ENCODE measurements around the gene SLC5A3. TPM values are rescaled to one million over a fixed set of nuclear protein-coding genes. Genes with fewer than 3 reads are reported as not detected.

Gene SLC5A3
- 31.7 and 32.7 TPM in 2 replicates for total RNA-seq (2014; rRNA removed; shearing (Covaris generic))
- polyA plus RNA-seq (2016; fragmentation: Nextera tagmentation; extraction: Ambion mirVana) = 5.7 and 6.2 TPM in 2 replicates
- long read RNA-seq, full-length matches to known transcripts = 4 of 4 reads
- long read RNA-seq, partial matches to known transcripts = 0 of 4 reads
- long read RNA-seq, other reads (novel, unspliced or antisense) = 0 of 4 reads

- Histone ChIP-seq H4K20me1 (replicated peaks; ENCODE audit: insufficient read depth) (peaks cover 33% of the 10 kb centered on the region), H3K4me2 (peak within 1 kb of the TSS; percentile 96), H3K36me3 (ENCODE audit: insufficient read depth) (no peaks in the 10 kb centered on the region; the same call in 1 of the 2 replicates), H2AFZ (peak within 1 kb of the TSS; percentile 99), H3K4me3 (peak within 1 kb of the TSS; percentile 88), H3K27ac (ENCODE audit: low read depth) (no peak within 1 kb of the TSS), H3K79me2 (replicated peaks; ENCODE audit: insufficient read depth) (peaks cover 41% of the 10 kb centered on the region), H3F3A (replicated peaks; ENCODE audit: low read depth) (no peaks in the 10 kb centered on the region; the same call in 1 of the 2 replicates), H3K9me2 (ENCODE audit: insufficient read depth) (no peaks in the 10 kb centered on the region), H3K27me3 (ENCODE audit: insufficient read depth) (peaks cover 15% of the 10 kb centered on the region; the same call in 1 of the 2 replicates), H3K4me1 (ENCODE audit: insufficient read depth) (peaks cover 32% of the 10 kb centered on the region)
- Mint-ChIP-seq H3K27me3 (ENCODE audit: insufficient read depth, low read depth, poor library complexity) (peaks cover 8% of the 10 kb centered on the region), H3K4me1 (peaks cover 31% of the 10 kb centered on the region), H3K27ac (peak within 1 kb of the TSS; percentile 90), H3K4me3 (peak within 1 kb of the TSS; percentile 96), H3K9me3 (peaks cover 3% of the 10 kb centered on the region; the same call in 1 of the 3 replicates), H3K36me3 (ENCODE audit: low read depth) (peaks cover 9% of the 10 kb centered on the region; the same call in 2 of the 3 replicates)
- peak; percentile 87 for ATAC-seq
- peak; percentile 91 for DNase-seq (ENCODE audit: low spot score)
- TF ChIP-seq POLR2AphosphoS5 (IDR thresholded peaks at IDR 0.05; ENCODE audit: low read depth) (peak; percentile 89), EZH2phosphoT487 (IDR thresholded peaks at IDR 0.05; ENCODE audit: unreplicated experiment) (no peak)
- TF ChIP-seq, protein P1, sequence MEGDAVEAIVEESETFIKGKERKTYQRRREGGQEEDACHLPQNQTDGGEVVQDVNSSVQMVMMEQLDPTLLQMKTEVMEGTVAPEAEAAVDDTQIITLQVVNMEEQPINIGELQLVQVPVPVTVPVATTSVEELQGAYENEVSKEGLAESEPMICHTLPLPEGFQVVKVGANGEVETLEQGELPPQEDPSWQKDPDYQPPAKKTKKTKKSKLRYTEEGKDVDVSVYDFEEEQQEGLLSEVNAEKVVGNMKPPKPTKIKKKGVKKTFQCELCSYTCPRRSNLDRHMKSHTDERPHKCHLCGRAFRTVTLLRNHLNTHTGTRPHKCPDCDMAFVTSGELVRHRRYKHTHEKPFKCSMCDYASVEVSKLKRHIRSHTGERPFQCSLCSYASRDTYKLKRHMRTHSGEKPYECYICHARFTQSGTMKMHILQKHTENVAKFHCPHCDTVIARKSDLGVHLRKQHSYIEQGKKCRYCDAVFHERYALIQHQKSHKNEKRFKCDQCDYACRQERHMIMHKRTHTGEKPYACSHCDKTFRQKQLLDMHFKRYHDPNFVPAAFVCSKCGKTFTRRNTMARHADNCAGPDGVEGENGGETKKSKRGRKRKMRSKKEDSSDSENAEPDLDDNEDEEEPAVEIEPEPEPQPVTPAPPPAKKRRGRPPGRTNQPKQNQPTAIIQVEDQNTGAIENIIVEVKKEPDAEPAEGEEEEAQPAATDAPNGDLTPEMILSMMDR (conservative IDR thresholded peaks at IDR 0.05; ENCODE audit: low read depth in 2 of 2) = peak in 1 of 2 experiments; percentile 68; a peak in 2 of 4 replicates
These were observed at the start of gene SLC5A3, which contains the start of gene MRPS6 for GRCh38 chr21:34073032-34073748. TSS of gene SLC5A3 (plus strand) at chr21:34073578. CDS start at chr21:34095199, 21,621 bp downstream. TSS of gene MRPS6 (plus strand) at chr21:34073578. CDS start at chr21:34073701, 123 bp downstream.

GRCh38 chr21:34023691-34024373, 49.5 kb upstream of the SLC5A3 start:
- H3K36me3 ChIP-seq (ENCODE audit: insufficient read depth) = no peaks in the 10 kb centered on the region
- no peak overlapping the region for H3K4me2 ChIP-seq
- Mint-ChIP-seq H3K36me3 (ENCODE audit: low read depth) (no peaks in the 10 kb centered on the region), H3K27me3 (ENCODE audit: insufficient read depth, low read depth, poor library complexity) (peaks cover 4% of the 10 kb centered on the region), H3K27ac (no peak overlapping the region), H3K4me1 (peaks cover 7% of the 10 kb centered on the region), H3K4me3 (no peak overlapping the region), H3K9me3 (no peaks in the 10 kb centered on the region)
- H2AFZ ChIP-seq = peak overlapping the region; percentile 67; the same call in 1 of the 2 replicates
- DNase-seq (ENCODE audit: low spot score) = no peak
- no peak overlapping the region for H3K27ac ChIP-seq (ENCODE audit: low read depth)
- no peak overlapping the region for H3K4me3 ChIP-seq
- H3F3A ChIP-seq (replicated peaks; ENCODE audit: low read depth) = no peaks in the 10 kb centered on the region
- ATAC-seq = no peak
- no peaks in the 10 kb centered on the region for H4K20me1 ChIP-seq (replicated peaks; ENCODE audit: insufficient read depth)
- H3K9me2 ChIP-seq (ENCODE audit: insufficient read depth) = no peaks in the 10 kb centered on the region
- H3K79me2 ChIP-seq (replicated peaks; ENCODE audit: insufficient read depth) = no peaks in the 10 kb centered on the region
- H3K27me3 ChIP-seq (ENCODE audit: insufficient read depth) = no peaks in the 10 kb centered on the region
- H3K4me1 ChIP-seq (ENCODE audit: insufficient read depth) = peaks cover 17% of the 10 kb centered on the region
- TF ChIP-seq NANOG (IDR thresholded peaks at IDR 0.05; ENCODE audit: borderline replicate concordance) = no peak
- TF ChIP-seq, protein P2, sequence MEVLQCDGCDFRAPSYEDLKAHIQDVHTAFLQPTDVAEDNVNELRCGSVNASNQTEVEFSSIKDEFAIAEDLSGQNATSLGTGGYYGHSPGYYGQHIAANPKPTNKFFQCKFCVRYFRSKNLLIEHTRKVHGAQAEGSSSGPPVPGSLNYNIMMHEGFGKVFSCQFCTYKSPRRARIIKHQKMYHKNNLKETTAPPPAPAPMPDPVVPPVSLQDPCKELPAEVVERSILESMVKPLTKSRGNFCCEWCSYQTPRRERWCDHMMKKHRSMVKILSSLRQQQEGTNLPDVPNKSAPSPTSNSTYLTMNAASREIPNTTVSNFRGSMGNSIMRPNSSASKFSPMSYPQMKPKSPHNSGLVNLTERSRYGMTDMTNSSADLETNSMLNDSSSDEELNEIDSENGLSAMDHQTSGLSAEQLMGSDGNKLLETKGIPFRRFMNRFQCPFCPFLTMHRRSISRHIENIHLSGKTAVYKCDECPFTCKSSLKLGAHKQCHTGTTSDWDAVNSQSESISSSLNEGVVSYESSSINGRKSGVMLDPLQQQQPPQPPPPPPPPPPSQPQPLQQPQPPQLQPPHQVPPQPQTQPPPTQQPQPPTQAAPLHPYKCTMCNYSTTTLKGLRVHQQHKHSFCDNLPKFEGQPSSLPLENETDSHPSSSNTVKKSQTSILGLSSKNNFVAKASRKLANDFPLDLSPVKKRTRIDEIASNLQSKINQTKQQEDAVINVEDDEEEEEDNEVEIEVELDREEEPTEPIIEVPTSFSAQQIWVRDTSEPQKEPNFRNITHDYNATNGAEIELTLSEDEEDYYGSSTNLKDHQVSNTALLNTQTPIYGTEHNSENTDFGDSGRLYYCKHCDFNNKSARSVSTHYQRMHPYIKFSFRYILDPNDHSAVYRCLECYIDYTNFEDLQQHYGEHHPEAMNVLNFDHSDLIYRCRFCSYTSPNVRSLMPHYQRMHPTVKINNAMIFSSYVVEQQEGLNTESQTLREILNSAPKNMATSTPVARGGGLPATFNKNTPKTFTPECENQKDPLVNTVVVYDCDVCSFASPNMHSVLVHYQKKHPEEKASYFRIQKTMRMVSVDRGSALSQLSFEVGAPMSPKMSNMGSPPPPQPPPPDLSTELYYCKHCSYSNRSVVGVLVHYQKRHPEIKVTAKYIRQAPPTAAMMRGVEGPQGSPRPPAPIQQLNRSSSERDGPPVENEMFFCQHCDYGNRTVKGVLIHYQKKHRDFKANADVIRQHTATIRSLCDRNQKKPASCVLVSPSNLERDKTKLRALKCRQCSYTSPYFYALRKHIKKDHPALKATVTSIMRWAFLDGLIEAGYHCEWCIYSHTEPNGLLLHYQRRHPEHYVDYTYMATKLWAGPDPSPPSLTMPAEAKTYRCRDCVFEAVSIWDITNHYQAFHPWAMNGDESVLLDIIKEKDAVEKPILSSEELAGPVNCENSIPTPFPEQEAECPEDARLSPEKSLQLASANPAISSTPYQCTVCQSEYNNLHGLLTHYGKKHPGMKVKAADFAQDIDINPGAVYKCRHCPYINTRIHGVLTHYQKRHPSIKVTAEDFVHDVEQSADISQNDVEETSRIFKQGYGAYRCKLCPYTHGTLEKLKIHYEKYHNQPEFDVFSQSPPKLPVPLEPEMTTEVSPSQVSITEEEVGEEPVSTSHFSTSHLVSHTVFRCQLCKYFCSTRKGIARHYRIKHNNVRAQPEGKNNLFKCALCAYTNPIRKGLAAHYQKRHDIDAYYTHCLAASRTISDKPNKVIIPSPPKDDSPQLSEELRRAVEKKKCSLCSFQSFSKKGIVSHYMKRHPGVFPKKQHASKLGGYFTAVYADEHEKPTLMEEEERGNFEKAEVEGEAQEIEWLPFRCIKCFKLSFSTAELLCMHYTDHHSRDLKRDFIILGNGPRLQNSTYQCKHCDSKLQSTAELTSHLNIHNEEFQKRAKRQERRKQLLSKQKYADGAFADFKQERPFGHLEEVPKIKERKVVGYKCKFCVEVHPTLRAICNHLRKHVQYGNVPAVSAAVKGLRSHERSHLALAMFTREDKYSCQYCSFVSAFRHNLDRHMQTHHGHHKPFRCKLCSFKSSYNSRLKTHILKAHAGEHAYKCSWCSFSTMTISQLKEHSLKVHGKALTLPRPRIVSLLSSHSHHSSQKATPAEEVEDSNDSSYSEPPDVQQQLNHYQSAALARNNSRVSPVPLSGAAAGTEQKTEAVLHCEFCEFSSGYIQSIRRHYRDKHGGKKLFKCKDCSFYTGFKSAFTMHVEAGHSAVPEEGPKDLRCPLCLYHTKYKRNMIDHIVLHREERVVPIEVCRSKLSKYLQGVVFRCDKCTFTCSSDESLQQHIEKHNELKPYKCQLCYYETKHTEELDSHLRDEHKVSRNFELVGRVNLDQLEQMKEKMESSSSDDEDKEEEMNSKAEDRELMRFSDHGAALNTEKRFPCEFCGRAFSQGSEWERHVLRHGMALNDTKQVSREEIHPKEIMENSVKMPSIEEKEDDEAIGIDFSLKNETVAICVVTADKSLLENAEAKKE (CRISPR knock-in tag; IDR thresholded peaks at IDR 0.05) = no peak
- TF ChIP-seq, protein P3, sequence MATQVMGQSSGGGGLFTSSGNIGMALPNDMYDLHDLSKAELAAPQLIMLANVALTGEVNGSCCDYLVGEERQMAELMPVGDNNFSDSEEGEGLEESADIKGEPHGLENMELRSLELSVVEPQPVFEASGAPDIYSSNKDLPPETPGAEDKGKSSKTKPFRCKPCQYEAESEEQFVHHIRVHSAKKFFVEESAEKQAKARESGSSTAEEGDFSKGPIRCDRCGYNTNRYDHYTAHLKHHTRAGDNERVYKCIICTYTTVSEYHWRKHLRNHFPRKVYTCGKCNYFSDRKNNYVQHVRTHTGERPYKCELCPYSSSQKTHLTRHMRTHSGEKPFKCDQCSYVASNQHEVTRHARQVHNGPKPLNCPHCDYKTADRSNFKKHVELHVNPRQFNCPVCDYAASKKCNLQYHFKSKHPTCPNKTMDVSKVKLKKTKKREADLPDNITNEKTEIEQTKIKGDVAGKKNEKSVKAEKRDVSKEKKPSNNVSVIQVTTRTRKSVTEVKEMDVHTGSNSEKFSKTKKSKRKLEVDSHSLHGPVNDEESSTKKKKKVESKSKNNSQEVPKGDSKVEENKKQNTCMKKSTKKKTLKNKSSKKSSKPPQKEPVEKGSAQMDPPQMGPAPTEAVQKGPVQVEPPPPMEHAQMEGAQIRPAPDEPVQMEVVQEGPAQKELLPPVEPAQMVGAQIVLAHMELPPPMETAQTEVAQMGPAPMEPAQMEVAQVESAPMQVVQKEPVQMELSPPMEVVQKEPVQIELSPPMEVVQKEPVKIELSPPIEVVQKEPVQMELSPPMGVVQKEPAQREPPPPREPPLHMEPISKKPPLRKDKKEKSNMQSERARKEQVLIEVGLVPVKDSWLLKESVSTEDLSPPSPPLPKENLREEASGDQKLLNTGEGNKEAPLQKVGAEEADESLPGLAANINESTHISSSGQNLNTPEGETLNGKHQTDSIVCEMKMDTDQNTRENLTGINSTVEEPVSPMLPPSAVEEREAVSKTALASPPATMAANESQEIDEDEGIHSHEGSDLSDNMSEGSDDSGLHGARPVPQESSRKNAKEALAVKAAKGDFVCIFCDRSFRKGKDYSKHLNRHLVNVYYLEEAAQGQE (IDR thresholded peaks at IDR 0.05; ENCODE audit: unreplicated experiment) = no peak

All from GM23338 (cell line).